Lower leg skin (tissue), 4 donors: Measurements from ENCODE around the gene NHERF1. TPM values are rescaled to one million over a fixed set of nuclear protein-coding genes. Genes with fewer than 3 reads are reported as not detected.

ENCODE experiments used
- DNase-seq, 2 donors: peaks; one replicate each; pipeline ENCODE4 v3.0.0-alpha.2; 2019; ENCODE audit warnings: low spot score in 2 of 2
- H3K4me3 ChIP-seq: fragments of 200-600 bp; sonication (generic); 2 replicates; pipeline ENCODE4 v1.5.1; 2017; ENCODE audit warnings: mild to moderate bottlenecking, low read depth; ENCODE audit not compliant: poor library complexity, severe bottlenecking
- CTCF ChIP-seq, 3 donors: fragments of 450-650 bp; IDR thresholded peaks; one replicate each; pipeline ENCODE4 v1.5.1; 2016; ENCODE audit warnings: antibody characterized with exemption in 3 of 3, mild to moderate bottlenecking in 3 of 3, moderate library complexity in 2 of 3
- POLR2A ChIP-seq, 2 donors: fragments of 450-650 bp; IDR thresholded peaks; one replicate each; pipeline ENCODE4 v1.6.1; 2016 to 2017; ENCODE audit warnings: antibody characterized with exemption in 2 of 2, mild to moderate bottlenecking in 1 of 2, moderate library complexity in 1 of 2
- WGBS, 2 donors: methylation state at CpG; one replicate each; pipeline ENCODE4 v1.1.5; 2018; 5-methylcytosine and 5-hydroxymethylcytosine counted together
- intact Hi-C: fragments of 100-400 bp; cut with DNase I; formaldehyde crosslinking; loops from one replicate; pipeline ENCODE4 v1.15.0; 2023; ENCODE audit warnings: low total_unique reads
- total RNA-seq, 4 donors: library from RNA; depleted of rRNA; stranded (reverse); fragments of >200 nt; gene quantifications; one replicate each; pipeline ENCODE4 v1.1.0, GENCODE V29; 2016

The NHERF1 gene
- total RNA-seq, 4 donors from 2014 or later = 47.6 to 67.7 (median 58.6) TPM

- intact Hi-C loops = no loop called here
- H3K4me3 ChIP-seq = no peak overlapping the region
- 77 to 81% methylated on average over 21 of the region's 21 CpGs for WGBS, 2 donors
- TF ChIP-seq POLR2A (IDR thresholded peaks at IDR 0.05) (no peak), CTCF (IDR thresholded peaks at IDR 0.05) (no peak)
- DNase-seq = no peak
These were observed 36.9 kb downstream of the NHERF1 start for GRCh38 chr17:74785096-74785980.

- no peak overlapping the region for H3K4me3 ChIP-seq
- 71 to 84% methylated on average over 9 of the region's 9 CpGs for WGBS, 2 donors
- intact Hi-C loops = no loop called here
- TF ChIP-seq CTCF (IDR thresholded peaks at IDR 0.05) = no peak
- no peak for TF ChIP-seq POLR2A (IDR thresholded peaks at IDR 0.05)
- DNase-seq = no peak
These were observed 37.5 kb downstream of the NHERF1 start for GRCh38 chr17:74785981-74786360.

- intact Hi-C loops = no loop called here
- no peak overlapping the region for H3K4me3 ChIP-seq
- no peak for TF ChIP-seq CTCF (IDR thresholded peaks at IDR 0.05)
- TF ChIP-seq POLR2A (IDR thresholded peaks at IDR 0.05) = no peak
- DNase-seq = peak in 1 of 2 donors; percentile 34
- 67 to 73% methylated on average over 16 of the region's 16 CpGs for WGBS, 2 donors
These were observed 38.1 kb downstream of the NHERF1 start for GRCh38 chr17:74786431-74787055.

GRCh38 chr17:74790161-74791058 lies 42.0 kb downstream of the NHERF1 start:
- intact Hi-C loops = loop anchor here (5.0 kb wide), 1 partner anchor 72 kb away; no protein-coding TSS in a partner anchor
- no peak overlapping the region for H3K4me3 ChIP-seq
- TF ChIP-seq CTCF (IDR thresholded peaks at IDR 0.05) (no peak), POLR2A (IDR thresholded peaks at IDR 0.05) (no peak)
- no peak for DNase-seq
- WGBS, 2 donors = 75 to 76% methylated on average over 20 to 21 of the region's 21 CpGs

GRCh38 chr17:74792586-74793105 lies 44.2 kb downstream of the NHERF1 start:
- DNase-seq = no peak
- WGBS, 2 donors = 91 to 92% methylated on average over 12 of the region's 12 CpGs

More at GRCh38 chr17:74792586-74793105, 44.2 kb downstream of the NHERF1 start:
- TF ChIP-seq POLR2A (IDR thresholded peaks at IDR 0.05) = no peak
- no peak for TF ChIP-seq CTCF (IDR thresholded peaks at IDR 0.05)
- no peak overlapping the region for H3K4me3 ChIP-seq
- intact Hi-C loops = loop anchor here (5.0 kb wide), 1 partner anchor 70 kb away; no protein-coding TSS in a partner anchor
